NCI-H2107 treated with DMSO at 0.1 percent for 48 hours (cell line): Measurements from ENCODE around the gene RNF4.

ENCODE experiments used
- DNase-seq: peaks from one replicate; lab custom pipeline; 2025; ENCODE audit not compliant: unreplicated experiment; lab: John Stamatoyannopoulos, UW

Gene RNF4

DNA sequence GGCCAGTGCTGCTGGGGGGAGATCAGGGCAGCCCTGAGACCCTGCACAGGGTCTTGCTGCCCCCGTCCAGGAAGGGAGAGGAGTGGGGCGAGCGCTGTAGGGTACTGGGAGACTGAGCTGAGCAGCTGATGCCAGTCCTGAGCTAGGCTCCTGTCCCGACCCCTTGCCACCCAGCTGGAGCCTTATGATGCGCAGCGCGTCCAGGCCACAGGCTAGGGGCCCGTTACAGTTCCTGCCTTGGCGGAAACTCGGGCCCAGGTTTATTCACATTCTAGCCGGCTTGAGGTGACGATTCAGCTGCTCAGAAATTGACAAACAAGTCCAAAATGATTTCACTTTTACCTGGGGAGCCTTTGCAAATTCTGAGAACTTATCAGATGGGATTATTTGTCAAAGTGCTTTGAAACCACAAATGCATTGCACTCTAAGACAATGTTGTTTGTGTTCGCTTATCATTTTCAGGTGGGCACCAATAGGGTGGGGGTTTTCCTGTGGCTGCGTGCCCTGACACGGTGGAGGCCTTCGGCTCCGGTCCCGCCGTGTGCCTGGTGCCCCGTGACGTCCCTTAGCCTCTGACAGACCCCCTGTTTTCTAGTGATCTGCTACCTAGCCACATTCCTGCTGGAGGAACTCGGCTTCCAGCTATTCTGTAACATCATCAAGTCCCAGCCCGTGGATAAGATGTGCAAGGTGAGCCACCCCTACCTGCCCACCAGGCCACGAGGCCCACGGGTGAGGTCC is 31.3 kb upstream of the RNF4 start:
- no peak for DNase-seq

- DNase-seq = no peak
Observed at GRCh38 chr4:2438822-2439718, 29.8 kb upstream of the RNF4 start.

DNA sequence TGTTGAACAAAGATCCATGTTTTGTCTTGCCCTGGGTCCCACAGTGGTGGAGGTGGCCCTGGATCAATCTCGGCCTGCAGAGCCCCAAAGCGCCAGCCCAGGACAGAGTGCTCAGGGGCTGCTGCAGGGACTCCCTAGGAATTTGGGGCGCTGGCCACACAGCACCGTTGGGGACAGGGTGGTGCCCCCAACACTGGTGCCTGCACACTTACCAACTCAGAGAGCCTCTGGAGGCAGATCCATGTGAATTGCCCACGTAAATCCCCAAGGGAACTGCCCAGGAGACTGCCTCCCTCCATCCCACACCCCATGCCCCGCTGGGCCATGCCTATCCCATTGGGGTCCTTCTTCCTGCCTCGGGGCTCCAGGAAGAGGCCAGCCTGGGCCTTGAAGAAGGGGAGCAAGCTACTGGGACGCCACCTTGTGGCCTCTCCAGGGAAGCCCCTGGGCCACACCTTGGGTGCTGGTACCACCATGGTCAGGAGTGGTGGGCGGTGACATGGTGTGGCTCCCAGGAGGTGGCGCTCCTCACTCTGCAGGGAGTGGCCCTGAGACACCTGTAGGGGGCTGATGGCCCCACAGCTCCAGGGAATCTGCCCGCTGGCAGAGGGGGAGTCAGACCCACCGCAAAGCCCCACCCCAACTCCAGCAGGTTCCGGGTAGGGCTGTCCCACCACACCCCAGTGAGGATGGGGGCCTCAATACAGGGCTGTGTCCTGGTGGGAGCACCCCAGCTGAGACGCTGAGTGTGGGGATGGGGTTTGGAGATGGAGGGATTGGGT is 27.3 kb upstream of the RNF4 start:
- DNase-seq = peak; percentile 15

DNA sequence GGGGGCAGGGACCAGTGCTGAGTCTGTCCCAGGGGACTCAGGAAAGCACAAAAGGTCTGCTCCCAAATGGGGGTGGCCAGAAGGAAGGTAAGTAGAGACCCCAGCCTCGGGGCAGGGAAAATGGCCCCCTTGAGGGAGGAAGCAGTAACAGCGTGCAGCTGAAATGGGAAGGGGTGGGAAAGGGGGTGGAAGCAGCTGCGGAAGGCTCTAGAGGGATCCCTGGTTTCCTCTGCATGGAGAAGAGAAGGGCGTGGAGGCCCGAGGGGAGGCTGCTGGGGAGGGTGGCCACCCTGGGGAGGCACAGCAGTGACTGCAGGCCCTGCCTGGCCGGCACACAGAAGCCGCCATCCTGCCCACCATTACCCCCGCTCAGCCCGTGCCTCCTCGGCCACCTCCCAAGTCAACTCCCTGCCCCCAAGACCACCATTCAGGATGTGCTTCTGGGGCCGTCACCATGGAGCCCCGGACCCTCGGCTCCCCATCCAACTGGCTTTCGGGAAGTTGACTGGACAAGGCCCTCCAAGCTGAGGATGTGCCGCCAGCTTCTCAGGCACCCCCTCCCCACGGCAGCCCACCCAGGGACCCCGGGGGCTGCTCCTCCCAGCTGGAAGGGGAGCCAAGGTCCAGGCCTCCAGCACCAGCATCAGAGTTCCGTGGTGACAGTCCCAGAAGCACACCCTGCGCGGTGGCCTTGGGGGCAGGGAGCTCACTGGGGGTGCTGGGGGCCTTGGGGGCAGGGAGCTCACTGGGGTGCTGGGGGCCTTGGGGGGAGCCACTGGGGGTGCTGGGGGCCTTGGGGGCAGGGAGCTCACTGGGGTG is 26.5 kb upstream of the RNF4 start:
- no peak for DNase-seq

DNA sequence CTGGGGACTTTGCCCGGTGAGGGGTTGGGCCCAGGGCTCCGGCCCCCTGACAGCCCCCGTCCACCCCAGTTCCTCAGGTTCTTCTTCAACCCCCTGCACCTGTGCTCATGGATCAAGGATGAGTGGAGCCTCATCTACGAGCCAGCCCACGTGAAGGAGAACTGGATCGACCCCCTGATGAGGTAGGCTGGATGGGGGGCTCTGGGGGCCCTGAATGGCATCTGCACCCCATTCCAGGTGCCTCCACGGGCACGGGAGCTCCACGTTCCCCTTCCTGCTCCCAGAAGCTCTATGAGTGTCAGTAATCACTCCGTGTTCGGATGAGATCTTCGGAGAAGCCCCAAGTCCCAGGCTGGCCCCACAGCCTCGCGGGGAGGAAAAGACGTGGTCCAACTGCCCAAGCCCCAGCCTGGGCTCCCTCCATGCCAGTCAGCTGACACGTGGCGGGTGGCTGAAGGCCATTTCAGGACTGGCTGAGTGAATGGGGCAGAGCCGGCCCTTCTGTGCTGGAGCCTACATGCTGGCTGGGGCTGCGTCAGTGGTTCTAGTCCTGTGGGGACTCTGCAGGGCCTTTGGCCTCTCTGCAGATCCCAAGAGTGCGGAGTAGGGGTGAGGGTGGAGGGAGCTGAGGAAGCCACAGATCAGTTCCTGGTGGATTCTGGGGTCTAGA is 25.7 kb upstream of the RNF4 start:
- no peak for DNase-seq

GRCh38 chr4:2443956-2444740 is 24.8 kb upstream of the RNF4 start:
- no peak for DNase-seq

DNA sequence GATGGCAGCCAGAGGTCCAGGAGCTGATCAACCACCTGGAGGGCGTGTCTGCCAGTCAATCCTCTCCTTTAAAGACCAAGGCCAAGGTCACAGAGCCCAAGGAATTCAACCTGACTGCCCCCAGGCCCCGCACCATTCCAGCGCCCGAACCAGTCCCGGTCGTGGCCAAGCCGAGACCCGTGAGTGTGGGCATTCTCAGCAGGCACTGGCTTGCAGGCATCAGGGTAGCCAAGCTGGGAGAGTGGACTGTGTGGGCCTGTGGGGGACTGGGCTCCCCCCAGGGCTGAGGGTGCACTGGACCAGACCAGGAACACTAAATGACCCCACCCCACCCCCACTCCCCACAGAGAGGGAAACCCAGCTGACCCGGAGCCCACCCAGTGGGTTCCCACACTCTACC is 23.8 kb upstream of the RNF4 start:
- no peak for DNase-seq

GRCh38 chr4:2445571-2445970 is 23.3 kb upstream of the RNF4 start:
- no peak for DNase-seq

- no peak for DNase-seq
Observed at GRCh38 chr4:2446656-2447564, 22.0 kb upstream of the RNF4 start.

GRCh38 chr4:2448589-2448988 is 20.3 kb upstream of the RNF4 start:
- no peak for DNase-seq

GRCh38 chr4:2449051-2449450 is 19.9 kb upstream of the RNF4 start:
- no peak for DNase-seq

DNA sequence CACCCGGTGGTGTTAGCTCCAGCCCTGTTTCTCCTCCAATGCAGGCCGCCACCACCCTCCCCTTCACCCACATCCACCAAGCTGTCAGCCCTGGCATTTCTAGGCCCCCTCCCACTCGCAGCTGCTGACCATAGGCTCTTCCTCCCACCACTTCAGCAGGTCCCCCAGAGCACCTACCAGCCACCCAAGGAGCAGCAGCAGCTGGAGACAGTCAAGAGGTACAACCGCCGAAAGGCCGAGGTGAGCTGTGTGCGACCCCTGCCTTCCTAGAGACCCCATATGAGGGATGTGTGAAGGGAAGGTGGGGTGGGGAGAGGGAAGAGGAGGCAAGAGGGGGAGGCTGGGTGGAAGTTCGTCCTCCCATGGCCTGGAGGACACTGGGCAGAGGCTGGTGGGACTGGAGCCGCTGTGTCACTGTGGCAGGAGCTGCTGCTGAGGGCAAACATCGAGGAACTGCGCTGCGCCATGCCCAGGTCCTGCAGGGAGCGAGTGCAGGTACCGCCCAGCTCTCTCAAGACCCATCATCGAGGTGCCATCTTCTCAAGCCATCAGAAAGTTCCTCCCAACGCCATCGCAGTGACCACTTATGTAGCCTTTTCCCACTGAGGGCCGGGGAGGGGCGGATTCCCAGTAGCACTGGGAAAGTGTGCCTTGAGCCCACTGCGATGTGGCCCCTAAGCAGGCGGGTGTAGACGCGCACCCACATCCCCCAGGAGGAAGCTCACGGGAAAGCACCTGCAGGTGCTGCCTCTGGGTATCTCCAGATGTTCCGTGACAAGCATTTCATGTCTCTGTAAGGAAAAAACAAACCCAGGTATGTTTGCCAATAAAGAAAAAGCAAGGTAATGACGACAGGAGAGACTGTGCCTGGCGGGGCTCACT is 19.2 kb upstream of the RNF4 start:
- no peak for DNase-seq

GRCh38 chr4:2450394-2451035 is 18.4 kb upstream of the RNF4 start:
- no peak for DNase-seq

DNA sequence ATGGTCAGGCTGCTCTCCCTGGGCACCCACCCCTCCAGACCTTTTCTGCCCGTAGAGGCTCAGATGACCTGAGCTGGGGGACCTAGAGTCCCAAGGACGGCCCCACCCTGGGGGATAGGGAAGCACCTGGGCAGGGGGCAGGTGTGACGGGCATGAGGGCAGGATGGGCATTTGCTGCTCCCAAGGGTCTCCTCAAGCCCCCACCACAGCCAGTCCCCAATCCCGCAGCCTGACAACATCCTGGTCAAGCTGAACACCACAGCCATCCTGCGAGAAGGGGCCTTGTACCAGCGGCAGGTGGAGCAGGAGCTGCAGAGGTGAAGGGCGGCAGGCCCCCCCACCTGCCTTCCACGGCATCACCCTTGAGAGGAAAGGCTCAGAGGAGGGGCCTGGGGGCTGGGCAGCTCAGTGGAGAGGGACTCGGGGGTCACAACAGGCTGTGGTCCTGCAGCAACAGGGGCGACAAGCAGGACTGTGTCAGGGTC is 17.8 kb upstream of the RNF4 start:
- no peak for DNase-seq

- no peak for DNase-seq
Observed at GRCh38 chr4:2451821-2452785, 16.8 kb upstream of the RNF4 start.
